GM21526 (cell line): ENCODE measurements around the gene ERCC5.
A peak's percentile ranks its signal among the peaks of the same experiment; 100 is the strongest.

ENCODE experiments used
- ATAC-seq: cut with Tn5 transposase; IDR thresholded peaks from one replicate; pipeline ENCODE4 v1.9.1; 2021; ENCODE audit warnings: moderate library complexity; ENCODE audit not compliant: unreplicated experiment, low FRiP score

Gene ERCC5

DNA sequence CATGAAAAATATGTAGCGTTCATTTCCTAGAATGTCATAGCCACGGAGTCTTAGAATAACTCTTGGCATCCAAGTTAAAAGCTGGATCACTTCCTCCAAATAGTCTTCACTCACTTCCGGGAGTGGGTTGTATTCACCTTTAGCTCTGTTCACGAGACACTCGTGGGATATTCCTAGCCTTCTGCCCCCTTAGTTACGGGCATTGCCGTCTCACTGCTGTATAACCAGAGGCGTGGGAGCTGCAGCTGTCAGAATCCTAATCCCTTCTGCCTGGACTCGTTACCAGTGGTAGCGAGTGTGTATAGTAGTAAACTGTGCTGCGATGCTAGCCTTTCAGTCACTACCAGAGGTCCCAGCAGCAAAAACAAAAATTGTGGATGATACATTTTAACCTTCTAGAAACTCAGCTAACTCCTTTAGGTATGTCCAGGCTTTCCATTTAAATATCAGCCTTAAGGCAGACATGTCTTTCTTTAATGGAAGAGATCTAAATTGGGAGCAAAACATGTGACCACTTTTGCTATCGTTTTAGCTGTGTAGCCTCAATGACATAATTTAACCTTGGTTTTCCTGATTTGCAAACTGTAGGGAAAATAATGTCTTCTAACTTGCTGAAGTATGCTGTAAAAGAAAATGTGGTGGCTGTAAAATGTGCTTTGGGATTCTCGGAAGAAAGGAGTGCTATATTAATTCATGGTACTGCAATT lies 34.1 kb downstream of the ERCC5 start:
- no peak for ATAC-seq

- no peak for ATAC-seq
These were observed 36.2 kb downstream of the ERCC5 start for GRCh38 chr13:102881819-102882686.

GRCh38 chr13:102892503-102892902 lies 46.7 kb downstream of the ERCC5 start:
- ATAC-seq: no peak

- ATAC-seq: no peak
These were observed 51.7 kb downstream of the ERCC5 start for GRCh38 chr13:102897371-102898138.

DNA sequence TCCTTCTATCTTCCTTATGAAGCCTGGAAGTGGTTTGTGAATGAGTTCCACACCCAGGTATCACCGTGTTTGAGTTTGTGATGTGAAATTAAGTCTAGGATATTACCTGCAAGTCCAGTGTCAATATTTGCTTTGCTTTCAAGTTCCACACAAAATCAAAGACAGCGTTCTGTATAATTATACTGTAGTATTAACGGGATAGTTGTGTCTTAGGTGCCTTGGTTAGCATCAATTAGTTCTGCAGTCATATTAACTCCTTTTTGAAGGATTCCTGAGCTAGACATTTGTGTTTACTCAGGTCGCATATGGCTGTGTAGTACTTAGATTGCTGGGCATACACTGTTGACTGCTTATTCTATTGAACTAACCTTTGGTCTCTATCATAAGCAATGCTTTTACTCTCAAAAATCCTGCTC lies 54.4 kb downstream of the ERCC5 start:
- ATAC-seq: no peak

- ATAC-seq: no peak
These were observed 55.2 kb downstream of the ERCC5 start for GRCh38 chr13:102901056-102901455.

- ATAC-seq: no peak
These were observed 55.9 kb downstream of the ERCC5 start for GRCh38 chr13:102901615-102902305.

DNA sequence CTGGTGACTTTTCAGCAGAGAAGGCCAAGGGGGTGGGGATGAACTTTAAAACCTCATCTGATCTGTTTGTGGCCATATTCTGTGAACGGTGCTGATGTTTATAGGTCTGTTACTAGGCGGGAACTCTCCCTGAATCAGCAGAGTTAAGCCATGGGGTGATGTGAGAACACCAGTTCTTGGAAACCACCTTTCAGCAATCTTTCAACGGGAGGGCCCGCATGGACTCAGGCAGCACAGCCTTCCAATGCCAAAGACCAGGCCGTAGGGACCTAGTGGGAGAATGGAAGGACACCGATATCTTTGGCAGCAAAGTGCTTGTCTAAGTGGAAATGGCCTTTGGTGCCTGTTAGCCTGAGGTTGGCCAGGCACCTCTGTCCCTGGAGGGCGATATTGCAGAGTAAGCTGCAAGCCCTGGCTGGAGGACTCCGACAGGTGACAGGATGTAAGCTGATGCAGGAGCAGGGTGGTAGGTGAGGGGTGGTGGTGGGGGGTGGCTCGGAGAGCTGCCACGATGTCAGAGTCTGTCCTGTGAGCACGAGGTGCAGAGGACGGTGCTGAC lies 57.0 kb downstream of the ERCC5 start:
- ATAC-seq: no peak

DNA sequence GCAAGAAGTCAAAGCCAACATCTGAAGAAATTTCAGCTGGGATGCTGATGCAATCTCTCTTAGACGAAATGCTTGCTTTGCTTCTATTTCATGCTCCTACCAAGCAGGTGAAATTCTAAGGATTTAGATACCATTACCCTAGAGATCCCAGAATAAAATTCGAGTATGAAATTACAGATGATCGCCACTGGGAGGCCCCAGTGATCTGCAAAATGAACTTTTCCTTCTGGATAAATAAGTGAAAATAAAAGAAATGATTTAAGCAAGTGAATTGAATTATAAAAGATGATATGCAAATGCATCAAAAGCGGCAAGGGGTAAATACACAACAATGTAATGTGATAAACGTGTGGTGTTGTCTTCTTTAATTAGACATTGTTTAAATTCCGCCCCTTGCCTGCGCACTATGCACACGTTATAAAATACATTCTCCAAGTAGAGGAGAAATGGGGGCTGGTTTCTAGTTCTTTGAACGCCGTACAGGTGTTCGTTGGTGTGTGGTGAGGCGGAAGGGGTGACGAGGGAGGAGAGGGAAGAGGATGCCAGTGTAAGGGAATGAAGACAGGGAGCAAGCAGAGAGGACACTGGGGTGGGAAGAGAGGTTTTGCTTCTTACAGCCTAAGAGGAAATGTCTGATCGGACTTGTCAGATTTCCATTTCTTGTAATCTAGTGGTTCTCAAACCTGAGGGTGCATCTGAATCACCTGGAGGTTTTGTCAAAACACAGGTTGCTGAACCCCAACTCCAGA lies 58.0 kb downstream of the ERCC5 start:
- no peak for ATAC-seq

GRCh38 chr13:102904408-102904862 lies 58.6 kb downstream of the ERCC5 start:
- no peak for ATAC-seq

- ATAC-seq: no peak
These were observed 60.3 kb downstream of the ERCC5 start for GRCh38 chr13:102905905-102906771.

GRCh38 chr13:102907016-102907756 lies 61.4 kb downstream of the ERCC5 start:
- peak; percentile 65 for ATAC-seq

- ATAC-seq: no peak
These were observed 62.2 kb downstream of the ERCC5 start for GRCh38 chr13:102907886-102908515.

GRCh38 chr13:102909971-102910370 lies 64.1 kb downstream of the ERCC5 start:
- ATAC-seq: no peak

- ATAC-seq: no peak
These were observed 65.5 kb downstream of the ERCC5 start for GRCh38 chr13:102911336-102911735.

- ATAC-seq: no peak
These were observed 66.8 kb downstream of the ERCC5 start for GRCh38 chr13:102912599-102912998.

- no peak for ATAC-seq
These were observed 68.1 kb downstream of the ERCC5 start for GRCh38 chr13:102913914-102914313.
